ENCODE results near the gene IPP.

DNA sequence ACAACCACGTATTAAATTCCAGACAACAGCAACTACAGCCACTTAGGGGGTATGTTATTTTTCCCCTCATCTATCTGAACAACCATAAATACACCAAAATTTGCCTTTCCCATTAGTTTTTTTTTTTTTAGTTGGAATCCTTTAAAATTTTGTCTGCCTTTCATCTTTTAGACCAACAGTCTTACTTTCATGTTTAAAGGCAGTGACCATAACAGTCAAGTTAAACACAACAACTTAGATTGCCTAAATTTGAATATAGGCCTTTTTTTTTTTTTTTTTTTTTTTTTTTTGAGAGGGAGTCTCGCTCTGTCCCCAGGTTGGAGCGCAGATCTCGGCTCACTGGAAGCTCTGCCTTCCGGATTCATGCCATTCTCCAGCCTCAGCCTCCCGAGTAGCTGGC lies 67.5 kb downstream of the IPP start:
- no peak for TF ChIP-seq CTCF (IDR thresholded peaks at IDR 0.05)
- no peak for TF ChIP-seq POLR2A (IDR thresholded peaks at IDR 0.05)
